ENCODE data around the gene C1QTNF1. TPM values are rescaled to one million over a fixed set of nuclear protein-coding genes. Genes with fewer than 3 reads are reported as not detected.

Gene C1QTNF1
- 0.15 TPM in 1 of 2 replicates, not detected in the other for polyA plus RNA-seq

GRCh38 chr17:79023886-79024771 lies at the start of gene C1QTNF1:
C1QTNF1 (plus strand) TSS chr17:79024169; CDS start chr17:79043969, 19,800 bp downstream.

GRCh38 chr17:78979780-78980623 lies 44.0 kb upstream of the C1QTNF1 start, which contains the start of gene LGALS3BP:
LGALS3BP (minus strand) TSS chr17:78979923; CDS start chr17:78977191, 2,732 bp downstream.

DNA sequence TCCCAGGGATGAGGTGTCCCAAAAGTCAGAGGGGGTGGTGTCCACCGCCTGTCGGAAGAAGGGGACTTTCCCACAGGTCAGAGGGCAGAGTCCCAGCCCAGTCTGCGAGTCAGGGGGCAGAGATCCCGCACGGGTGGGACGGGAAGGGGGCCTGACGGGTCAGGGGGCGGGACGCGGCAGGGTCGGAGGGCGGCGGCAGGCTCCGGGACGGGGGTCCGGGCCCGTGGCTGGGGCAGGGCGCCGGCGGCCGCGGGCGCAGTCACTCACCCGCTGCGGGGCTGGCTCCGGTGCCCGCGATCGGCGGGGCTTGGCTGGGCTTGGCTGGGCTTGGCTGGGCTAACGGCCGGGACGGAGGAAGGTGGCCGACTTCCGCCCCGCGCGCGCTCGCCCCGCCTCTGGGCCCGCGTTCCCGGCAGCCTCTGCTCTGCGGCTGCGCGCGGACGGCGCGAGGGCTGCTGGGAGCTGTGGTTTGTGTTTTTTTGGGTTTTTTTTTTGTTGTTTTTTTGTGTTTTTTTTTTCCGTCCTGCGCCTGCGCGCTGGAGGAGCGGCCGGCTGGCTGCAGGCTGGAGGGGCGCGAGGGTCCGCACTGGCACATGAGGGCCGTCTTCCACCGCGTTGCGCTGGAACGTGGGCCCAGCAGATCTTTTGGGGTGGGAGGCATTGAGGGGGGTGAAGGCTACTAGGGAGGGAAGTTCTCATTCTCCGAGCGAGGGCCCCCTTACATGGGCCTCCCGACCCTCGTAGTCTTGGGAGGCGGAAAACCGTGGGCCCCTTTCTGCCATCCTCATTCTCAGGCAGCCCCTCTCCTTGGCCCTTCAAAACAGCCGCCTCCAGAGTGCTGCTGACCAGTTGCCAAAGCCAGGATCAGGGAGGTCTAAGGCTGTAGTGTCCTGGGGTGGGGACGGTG lies 14.3 kb upstream of the C1QTNF1 start, which contains the start of gene CANT1:
Gene CANT1 (minus strand): TSS at position 368 of the 907 bp plus-strand sequence. CDS start 12,142 bp downstream, outside the sequence.

DNA sequence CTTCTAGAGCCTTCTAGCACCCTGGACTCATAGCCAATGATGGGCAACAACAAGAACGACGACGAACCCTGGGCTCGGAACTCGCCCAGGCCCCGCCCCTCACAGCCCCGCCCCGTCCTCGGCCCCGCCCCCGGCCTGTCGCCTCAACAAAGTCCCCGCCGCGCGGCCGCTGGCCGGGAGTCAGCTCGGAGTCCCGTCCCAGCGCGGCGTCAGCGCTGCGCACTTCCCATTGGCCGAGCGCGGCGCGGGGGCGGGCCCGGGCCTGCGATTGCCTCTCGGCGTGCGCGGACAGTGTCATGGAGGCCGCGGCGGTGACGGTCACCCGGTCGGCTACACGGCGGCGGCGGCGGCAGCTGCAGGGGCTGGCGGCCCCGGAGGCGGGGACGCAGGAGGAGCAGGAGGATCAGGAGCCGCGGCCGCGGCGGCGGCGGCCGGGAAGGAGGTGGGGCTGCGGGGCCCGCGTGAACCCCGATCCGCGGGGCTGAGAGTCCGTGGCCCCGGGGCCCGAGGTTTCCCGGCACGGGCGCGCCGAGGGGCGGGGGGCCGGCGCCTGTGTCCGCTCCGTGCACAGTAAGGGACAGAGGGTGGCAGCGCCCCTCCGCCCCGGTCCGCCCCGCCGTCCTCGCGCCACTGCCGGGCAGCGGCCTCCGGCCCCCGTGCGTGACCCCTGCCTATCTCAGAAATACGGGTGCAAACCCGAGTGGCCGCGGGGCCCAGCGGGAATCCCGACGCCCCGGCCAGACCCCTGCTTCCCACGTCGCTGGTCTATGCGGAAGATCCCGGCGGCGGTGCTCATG lies 50.9 kb downstream of the C1QTNF1 start, which contains the start of gene ENGASE:
Gene ENGASE (plus strand): TSS at position 176 of the 797 bp plus-strand sequence. CDS start 121 bp downstream, at position 297.

Other genes starting within 250 kb of the C1QTNF1 start
- 4.4 and 7.8 TPM in 2 replicates for gene CYTH1, start 241.9 kb upstream of the C1QTNF1 start, polyA plus RNA-seq
- gene USP36, start 183.4 kb upstream of the C1QTNF1 start, polyA plus RNA-seq = 9.6 and 10.5 TPM in 2 replicates
- gene CEP295NL, start 121.0 kb upstream of the C1QTNF1 start, polyA plus RNA-seq = not detected in 2 replicates
- 8.4 and 15.3 TPM in 2 replicates for gene TIMP2, start 98.8 kb upstream of the C1QTNF1 start, polyA plus RNA-seq
- gene LGALS3BP, start 44.2 kb upstream of the C1QTNF1 start, polyA plus RNA-seq = 27.1 and 29.0 TPM in 2 replicates
- gene CANT1, start 14.4 kb upstream of the C1QTNF1 start, polyA plus RNA-seq = 5.1 and 9.3 TPM in 2 replicates
- 0.27 and 0.35 TPM in 2 replicates for gene ENGASE, start 50.7 kb downstream of the C1QTNF1 start, polyA plus RNA-seq

Data from Purkinje cell (primary cell).